ENCODE data around the gene CLDN34. TPM values are rescaled to one million over a fixed set of nuclear protein-coding genes. Genes with fewer than 3 reads are reported as not detected.

Gene CLDN34
- total and polyA plus RNA-seq, 12 donors: 0.13 to 0.25 TPM; not detected in 10

DNA sequence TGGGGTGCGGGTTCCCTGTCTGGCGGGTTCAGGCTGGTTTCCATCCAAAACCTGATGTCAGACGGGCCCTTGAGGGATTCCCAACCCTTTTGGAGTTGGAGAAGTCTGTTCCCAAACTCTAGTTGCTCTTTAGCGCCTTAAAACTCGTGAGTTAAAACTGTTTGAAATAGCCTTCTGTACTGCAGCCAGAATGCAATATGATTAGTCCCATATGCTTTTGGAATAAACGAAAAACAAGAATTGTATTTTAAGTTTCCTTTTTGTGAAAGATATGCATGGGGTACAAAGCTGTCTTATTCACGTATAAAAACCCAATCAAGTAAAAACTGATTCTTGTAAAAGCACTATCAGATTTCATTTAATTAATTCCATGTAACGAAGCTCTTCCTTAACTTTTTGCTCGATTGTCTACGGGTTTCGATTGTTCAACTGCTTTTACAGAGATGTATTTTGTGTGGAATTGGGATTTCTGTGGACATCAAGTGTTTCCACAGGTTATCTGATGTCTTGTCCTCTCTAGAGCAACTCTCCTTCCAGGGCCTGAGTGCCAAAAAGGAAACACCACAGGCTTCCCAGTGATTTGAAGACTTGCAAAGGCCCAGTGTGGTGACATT lies 49.5 kb downstream of the CLDN34 start:
- TF ChIP-seq POLR2A (IDR thresholded peaks at IDR 0.05): no peak
- TF ChIP-seq, protein P1, sequence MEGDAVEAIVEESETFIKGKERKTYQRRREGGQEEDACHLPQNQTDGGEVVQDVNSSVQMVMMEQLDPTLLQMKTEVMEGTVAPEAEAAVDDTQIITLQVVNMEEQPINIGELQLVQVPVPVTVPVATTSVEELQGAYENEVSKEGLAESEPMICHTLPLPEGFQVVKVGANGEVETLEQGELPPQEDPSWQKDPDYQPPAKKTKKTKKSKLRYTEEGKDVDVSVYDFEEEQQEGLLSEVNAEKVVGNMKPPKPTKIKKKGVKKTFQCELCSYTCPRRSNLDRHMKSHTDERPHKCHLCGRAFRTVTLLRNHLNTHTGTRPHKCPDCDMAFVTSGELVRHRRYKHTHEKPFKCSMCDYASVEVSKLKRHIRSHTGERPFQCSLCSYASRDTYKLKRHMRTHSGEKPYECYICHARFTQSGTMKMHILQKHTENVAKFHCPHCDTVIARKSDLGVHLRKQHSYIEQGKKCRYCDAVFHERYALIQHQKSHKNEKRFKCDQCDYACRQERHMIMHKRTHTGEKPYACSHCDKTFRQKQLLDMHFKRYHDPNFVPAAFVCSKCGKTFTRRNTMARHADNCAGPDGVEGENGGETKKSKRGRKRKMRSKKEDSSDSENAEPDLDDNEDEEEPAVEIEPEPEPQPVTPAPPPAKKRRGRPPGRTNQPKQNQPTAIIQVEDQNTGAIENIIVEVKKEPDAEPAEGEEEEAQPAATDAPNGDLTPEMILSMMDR (IDR thresholded peaks at IDR 0.05): no peak
- Histone ChIP-seq H3K27ac (peak overlapping the region in 4 of 5 donors; percentile 69 to 93 (median 78)), H3K4me3 (peak overlapping the region in 2 of 4 donors; percentile 28 to 42), H3K4me1 (replicated peaks in 1 of 2) (peaks cover 8 to 14% of the 10 kb centered on the region in 2 donors), H3K9me3 (replicated peaks in 1 of 3) (no peaks in the 10 kb centered on the region), H3K36me3 (replicated peaks in 1 of 2) (no peaks in the 10 kb centered on the region), H3K27me3 (peaks cover 4% of the 10 kb centered on the region)
- DNase-seq: no peak
- WGBS, 4 donors: 20 to 37% (median 32%) methylated on average over 8 to 11 of the region's 11 CpGs
- intact Hi-C loops (cut with DNase I): no loop called here

DNA sequence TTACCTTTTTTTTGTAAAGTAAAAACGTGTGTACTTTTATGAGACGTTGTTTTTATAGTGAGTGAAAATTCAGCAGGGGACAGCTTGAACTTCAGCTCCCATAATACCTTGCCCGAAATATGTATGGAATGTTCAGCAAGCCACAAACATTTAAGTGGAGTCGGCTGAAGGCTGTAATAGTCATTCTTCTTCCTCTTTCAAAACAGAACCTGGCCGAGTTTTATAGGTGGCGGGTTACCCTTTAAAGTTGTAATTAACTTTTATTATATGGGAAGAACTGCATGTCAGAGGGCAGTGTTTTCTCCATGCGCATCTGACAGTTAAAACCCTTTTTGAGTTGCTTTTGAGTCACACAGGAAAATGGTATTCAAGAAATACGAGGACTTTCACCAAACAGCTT lies 50.7 kb downstream of the CLDN34 start:
- Histone ChIP-seq H3K27ac (peak overlapping the region in 1 of 5 donors; percentile 93), H3K9me3 (replicated peaks in 1 of 3) (no peaks in the 10 kb centered on the region), H3K4me3 (no peak overlapping the region), H3K36me3 (replicated peaks in 1 of 2) (no peaks in the 10 kb centered on the region), H3K4me1 (replicated peaks in 1 of 2) (peaks cover 8 to 22% of the 10 kb centered on the region in 2 donors), H3K27me3 (peaks cover 4% of the 10 kb centered on the region)
- intact Hi-C loops (cut with DNase I): no loop called here
- TF ChIP-seq, protein P1 (IDR thresholded peaks at IDR 0.05): no peak
- no peak for TF ChIP-seq POLR2A (IDR thresholded peaks at IDR 0.05)
- DNase-seq: no peak
- 30 to 43% (median 36%) methylated on average over 8 of the region's 8 CpGs for WGBS, 4 donors

Other genes with a start within 250 kb of the CLDN34 start
- 1 to 10 TPM in 6 of 9 donors, under 1 TPM in 3; 0.48 to 2.2 (median 1.5) TPM for gene GPR143, start 201.5 kb upstream of the CLDN34 start, total RNA-seq
- gene GPR143, start 201.5 kb upstream of the CLDN34 start, polyA plus RNA-seq: 1 to 10 TPM in 2 of 3 donors, under 1 TPM in 1; 0.27 to 1.2 (median 1.1) TPM
- gene SHROOM2, start 180.9 kb upstream of the CLDN34 start, total RNA-seq: 1 to 10 TPM; 2.2 to 7.2 (median 5.8) TPM
- gene SHROOM2, start 180.9 kb upstream of the CLDN34 start, polyA plus RNA-seq: 1 to 10 TPM; 1.7 to 3.5 (median 1.8) TPM
- 10 to 100 TPM in 1 of 9 donors, 1 to 10 TPM in 8; 3.6 to 13.9 (median 5.8) TPM for gene CLCN4, start 189.6 kb downstream of the CLDN34 start, total RNA-seq
- gene CLCN4, start 189.6 kb downstream of the CLDN34 start, polyA plus RNA-seq: 1 to 10 TPM; 1.2 to 3.6 (median 1.3) TPM